HG02884 (cell line): ENCODE measurements around the gene OR10A6.

Source experiments
- ATAC-seq: cut with Tn5 transposase; IDR thresholded peaks from one replicate; pipeline ENCODE4 v1.9.1; 2021; ENCODE audit warnings: mild to moderate bottlenecking, moderate library complexity; ENCODE audit not compliant: unreplicated experiment

The OR10A6 gene

DNA sequence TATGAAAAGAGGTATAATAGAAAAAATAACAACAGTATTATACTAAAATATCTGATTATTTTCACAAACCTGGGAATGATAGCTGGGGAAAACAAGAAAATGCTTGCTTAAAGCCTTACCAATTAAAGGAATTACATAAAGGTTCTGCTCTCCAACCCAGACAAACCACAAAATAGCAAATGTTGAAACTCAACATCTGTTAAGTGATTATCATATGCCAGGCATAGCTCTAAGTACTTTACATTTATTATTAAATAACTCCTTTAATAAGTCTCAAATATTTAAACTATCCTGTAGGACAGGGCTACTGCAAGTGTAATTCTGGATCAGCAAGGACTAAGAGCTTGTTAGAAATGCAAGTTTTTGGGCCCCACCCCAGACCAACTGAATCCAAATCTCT lies 20.1 kb downstream of the OR10A6 start:
- no peak for ATAC-seq

DNA sequence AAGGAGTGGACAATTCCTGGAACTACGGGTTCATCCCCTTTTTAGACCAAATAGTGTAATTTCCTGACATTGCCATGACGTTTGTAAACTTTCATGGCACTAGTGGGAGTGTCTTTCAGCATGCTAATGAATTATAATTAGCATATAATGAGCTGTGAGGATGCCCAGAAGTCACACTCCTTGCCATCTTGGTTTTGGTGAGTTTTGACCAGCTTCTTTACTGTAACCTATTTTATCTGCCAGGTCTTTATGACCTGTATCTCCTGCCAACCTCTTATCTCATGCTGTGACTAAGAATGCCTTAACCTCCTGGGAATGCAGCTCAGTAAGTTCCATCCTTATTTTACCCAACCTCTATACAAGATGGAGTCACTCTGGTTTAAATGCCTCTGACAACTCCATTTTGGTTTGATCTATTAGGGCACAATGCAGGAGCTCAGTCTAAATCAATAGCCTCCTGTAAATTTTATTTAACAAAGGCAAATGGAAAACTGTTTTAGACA lies 20.7 kb downstream of the OR10A6 start:
- ATAC-seq = no peak

DNA sequence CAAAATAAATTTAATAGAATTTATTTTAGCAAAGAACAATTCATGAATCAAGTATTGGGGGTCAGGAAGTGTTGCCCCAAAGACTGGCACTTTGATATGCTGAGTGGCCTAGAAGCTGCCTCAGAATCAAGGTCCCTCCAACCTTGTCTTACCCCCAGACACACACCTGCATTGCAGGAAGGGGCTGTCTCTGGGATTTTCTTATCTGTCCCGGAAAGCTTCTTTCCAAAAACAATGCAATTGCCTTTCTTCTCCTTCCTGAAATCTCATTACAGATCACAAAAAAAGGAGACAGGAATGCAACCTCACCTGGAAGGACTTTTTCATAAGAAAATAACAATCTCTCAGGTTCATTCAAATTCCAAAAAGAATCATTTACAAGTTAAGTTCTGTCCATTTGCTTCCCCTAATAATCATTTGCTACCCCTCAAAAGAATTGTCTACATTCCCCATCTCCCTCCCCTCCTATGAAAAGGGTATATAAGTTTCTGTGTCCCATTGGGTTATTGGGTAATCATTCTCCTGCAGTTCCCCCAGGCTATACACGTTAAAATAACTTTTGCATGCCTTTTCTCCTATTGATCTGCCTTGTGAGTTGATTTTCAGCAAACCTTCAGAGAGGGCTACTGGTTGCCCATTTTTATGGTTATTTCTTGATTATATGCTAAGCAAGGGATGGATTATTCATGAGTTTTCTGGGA lies 21.3 kb downstream of the OR10A6 start:
- no peak for ATAC-seq

DNA sequence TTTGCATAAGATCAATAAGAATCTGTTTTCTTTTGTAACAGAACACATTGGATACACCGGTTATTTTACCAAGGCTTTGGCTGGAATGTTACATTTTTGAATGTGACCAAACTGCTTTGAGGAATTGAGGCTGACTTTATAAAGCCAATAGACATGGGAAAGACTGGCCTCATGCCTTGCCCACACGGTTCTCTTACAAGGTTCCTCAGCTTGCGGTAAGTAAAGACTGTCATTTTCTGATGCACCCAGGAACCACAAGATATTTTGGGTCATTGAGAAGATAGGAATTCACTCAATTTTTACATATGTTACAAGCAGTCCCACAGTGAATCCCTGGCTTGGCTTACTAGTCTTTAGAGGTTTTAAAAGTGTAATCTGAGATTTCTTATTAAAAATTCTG lies 23.9 kb downstream of the OR10A6 start:
- ATAC-seq = no peak

DNA sequence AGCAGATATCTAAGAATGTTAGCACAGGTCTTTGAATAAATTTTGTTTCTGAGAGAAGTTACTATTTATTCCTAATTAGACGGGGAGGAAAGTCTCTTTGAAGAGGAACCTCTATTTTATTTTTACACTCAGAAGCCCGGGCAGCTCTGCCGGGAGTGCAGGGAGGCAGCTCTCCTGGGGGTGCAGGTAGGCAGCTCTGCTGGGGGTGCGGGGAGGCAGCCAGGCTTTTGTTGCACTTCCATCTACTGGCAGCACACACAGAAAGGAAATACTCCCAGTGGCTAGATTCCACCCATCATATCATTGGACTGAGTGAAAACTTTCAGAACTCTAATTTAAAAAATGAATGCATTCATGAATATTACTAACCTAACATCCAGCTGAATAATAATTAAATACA lies 24.6 kb downstream of the OR10A6 start:
- ATAC-seq = no peak

DNA sequence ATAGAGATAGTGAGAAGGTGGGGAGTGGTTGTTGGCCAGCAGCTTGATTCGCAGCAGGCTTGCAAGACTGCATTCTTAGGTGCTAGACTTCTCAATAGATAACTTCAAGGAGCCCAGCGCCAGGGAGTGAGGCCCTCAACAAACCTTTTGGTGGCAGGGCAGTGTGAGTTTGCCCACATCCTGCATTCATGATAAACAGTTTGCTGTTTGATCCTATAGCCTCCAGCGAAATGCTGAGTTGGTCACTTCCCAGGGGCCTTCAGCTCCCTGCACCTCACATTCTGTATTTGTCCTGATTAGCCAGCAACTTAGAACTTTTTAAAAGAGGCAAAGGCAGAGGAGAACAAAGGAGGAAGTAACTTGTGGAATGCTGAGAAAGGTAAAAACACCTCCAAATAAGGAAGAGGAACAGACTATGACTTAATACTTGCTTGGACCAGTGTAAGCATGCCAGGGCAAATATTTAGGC lies 25.1 kb downstream of the OR10A6 start:
- ATAC-seq = no peak

DNA sequence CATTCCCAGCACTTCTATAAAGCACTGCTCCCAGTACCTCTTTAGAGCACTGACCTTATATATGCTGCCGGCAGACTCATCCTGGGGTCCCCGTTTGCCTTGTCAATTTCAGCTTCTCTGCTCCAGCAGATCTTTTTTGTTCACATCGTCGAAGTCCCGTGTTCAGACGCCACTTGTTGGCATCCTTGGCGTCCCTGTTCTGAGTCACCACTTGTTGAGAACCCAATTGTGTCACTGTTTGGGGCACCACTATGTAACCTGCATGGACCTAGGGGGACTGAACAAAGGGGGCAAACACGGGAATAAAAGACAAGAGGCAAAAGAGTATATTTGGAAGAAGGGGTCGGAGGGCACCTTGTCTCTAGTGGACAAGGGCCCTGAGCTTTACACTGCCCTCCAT lies 25.5 kb downstream of the OR10A6 start:
- ATAC-seq = no peak

DNA sequence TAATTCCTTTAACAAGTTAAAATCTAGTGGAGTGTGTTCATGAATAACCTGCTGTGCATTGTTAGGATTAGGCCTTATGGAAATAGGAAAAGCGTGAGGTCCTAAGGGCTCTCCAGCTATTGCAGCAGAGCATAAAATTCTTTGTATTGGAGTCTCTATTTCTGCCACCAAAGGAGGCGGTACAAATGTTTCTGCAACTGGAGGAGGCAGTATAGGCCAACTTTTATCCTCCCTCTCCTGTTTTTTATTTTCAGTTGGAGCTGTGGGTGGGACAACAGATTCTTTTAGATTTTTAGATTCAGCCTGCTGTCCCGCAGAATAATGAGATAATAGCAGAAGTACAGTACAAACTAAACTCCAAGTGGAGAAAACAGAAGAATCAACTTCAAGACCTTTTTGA lies 26.2 kb downstream of the OR10A6 start:
- no peak for ATAC-seq

DNA sequence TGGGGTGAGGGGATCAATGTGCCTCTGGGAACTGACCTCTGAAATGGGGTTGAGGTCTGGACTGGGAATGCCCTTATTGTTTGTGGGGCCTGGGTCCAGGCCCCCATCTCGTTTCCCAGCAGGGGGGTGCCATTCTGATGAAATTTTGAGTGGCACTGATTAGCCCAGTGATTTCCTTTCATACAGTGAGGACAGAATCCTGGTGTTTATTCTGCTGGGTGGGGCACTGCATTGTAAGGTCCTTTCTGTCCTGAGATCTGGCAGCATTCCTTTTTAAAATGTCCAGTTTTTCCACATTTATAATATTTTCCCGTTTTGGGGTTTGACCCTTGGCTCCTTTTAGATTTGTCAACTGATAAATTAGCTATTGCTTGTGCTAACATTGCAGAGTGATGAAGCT lies 27.1 kb downstream of the OR10A6 start:
- no peak for ATAC-seq

DNA sequence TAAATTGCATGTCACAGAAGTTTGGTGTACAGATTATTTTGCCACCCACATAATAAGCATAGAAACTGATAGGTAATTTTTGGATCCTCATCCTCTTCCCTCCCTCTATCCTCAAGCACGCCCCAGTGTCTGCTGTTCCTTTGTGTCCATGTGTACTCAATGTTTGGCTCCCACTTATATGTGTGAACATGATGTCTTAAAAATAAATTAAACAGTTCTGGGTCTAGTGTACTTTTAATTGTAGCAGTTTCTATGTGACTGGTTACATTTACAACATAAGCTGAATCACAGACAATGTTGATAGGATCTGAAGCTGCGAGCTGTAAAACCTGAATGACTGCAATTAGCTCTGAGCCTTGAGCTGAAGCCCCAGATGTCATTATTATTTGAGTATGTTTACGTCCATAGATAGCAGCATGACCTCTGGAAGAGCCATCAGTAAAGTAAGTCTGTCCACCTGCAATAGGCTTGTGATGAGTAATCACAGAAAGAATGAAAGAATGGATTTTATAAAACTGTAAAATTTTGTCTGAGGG lies 29.7 kb downstream of the OR10A6 start:
- ATAC-seq = no peak

DNA sequence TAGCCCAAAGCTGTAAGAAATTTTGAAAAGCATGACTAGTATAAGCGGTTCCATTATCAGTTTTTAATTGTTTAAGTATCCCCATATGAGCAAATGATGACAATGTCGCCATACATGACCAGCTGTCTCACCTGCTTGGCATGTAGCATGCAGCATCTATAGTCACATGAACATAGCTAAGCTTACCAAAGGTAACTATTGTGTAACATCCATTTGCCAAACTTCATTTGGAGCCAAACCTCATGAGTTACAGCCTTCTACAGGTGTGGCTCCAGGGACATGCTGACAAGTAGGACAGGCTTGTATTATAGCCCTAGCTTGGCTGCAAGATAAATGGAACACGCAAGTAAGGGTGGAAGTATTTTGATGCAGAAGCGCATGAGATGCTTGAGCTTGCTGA lies 30.4 kb downstream of the OR10A6 start:
- ATAC-seq = no peak

DNA sequence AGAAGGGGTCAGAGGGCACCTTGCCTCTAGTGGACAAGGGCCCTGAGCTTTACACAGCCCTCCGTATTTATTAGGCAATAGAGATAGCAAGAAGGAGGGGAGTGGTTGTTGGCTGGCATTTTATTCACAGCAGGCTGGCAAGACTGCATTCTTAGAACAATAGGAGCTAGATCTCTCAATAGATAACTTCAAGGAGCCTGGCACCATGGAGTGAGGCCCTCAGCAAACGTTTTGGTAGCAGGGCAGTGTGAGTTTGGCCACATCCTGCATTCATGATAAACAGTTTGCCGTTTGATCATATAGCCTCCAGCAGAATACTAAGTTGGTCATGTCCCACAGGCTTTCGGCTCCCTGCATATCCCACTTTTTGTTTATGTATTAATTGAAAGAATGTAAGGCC lies 31.6 kb downstream of the OR10A6 start:
- ATAC-seq = no peak

DNA sequence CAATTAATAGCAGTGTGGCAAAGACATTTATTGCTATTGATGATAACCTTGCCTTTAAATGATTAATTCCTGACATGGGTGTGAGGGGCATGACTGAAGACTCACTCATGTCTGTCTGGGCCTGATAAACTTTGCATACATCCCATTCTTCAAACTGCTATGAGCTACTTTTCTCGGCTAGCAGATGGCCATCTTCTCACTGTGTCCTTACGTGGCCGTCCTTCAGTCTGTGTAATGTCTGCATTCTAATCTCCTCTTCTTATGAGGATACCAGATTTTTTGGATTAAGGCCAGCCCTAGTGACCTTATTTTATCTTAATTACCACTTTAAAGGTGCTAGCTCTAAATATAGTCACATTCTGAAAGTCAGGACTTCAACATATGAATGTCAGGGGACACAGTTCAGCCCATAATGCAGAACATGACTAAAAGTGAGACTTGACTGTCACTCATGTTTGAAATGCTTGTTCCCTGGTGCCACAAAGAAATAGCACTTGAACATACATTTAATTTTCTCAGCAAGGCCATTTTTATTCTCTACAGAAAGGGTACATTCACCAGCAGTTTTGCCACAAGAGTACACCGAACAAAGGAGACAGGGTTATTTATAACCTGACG lies 32.3 kb downstream of the OR10A6 start:
- no peak for ATAC-seq

DNA sequence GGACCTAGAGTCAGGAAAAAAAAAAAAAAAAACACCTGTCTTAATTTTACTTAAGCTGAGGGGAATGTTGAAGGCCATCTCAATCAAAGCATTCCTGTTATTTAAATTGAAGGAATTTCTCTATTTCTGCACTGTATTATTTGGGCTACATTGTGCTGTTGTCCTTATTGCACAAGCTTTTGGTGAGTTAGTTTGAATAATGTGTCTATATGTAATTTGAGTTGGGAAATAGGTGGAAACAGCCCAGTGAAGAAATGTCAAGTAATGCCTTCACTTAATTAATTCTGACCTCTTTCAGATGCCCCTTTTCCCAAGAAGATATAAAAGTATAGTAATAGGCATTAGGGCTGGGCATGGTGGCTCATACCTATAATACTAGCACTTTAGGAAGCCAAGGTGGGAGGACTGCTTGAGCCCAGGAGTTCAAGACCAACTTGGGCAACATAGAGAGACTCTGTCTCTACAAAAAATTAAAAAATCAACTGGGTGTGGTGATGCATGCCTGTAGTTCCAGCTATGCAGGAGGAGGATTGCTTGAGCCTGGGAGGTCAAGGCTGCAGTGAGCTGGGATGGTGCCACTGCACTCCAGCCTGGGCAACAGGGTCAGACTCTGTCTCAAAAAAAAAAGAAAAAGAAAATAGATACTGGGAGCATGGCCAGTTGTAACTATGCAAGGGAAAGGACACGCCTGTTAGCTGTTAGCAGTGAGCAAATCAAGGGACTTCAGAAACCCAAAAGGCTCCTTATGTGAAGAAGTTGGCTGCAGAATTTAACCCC lies 34.9 kb downstream of the OR10A6 start:
- no peak for ATAC-seq

DNA sequence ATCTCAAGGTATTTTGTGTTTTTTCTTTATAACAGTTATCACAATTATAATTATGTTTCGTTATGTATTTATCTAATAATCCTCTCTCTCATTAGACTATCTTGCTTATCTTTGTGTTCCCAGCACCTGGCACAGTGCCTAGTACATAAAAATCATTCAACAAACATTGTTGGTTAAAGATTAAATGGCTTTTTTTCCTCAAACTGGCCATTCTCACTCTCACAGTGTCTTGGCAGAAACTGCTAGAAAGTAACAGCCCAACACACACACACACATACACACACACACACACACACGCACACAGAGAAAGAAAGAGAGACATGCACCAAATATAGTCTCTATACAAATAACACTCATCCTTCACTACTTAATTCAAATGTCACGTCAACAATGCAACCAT lies 36.8 kb downstream of the OR10A6 start:
- no peak for ATAC-seq

DNA sequence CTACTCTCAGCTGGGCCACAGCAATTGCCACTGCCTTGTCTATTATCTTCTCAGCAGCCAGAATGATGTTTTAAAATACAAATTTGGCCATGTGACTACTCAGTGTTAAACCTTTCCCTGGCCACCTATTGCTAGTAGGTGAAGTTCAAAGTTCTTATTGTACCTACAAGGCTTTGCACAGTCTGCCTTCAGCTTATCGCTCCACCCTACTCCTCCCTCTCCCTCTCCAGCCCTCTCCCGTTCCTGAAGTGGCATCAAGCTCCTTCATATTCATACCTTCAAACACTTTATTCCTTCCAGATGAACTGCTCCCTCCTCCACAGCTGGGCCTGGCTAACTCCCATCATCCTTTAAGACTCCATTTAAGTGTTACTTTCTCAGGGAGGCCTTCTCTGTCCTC lies 37.3 kb downstream of the OR10A6 start:
- ATAC-seq = no peak

DNA sequence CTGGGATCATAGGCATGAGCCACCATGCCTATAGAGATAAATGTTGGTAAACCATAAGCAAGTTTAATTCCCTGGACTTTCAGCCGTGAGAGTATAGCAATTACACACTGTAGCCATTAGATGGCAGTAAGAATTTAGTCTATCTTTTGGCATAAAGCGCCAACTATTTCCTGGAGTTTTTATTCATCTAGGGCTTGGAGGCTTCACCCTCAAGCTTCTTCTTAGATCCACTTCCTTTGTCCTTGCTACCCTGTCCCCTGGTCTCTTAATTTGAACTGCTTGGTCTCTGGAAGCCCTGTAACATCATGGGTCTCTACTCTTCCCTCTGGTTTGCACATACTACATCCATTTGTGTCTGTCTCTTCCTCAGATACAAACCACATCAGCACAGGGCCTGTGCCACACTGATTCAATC lies 38.2 kb downstream of the OR10A6 start:
- ATAC-seq = peak; percentile 49

DNA sequence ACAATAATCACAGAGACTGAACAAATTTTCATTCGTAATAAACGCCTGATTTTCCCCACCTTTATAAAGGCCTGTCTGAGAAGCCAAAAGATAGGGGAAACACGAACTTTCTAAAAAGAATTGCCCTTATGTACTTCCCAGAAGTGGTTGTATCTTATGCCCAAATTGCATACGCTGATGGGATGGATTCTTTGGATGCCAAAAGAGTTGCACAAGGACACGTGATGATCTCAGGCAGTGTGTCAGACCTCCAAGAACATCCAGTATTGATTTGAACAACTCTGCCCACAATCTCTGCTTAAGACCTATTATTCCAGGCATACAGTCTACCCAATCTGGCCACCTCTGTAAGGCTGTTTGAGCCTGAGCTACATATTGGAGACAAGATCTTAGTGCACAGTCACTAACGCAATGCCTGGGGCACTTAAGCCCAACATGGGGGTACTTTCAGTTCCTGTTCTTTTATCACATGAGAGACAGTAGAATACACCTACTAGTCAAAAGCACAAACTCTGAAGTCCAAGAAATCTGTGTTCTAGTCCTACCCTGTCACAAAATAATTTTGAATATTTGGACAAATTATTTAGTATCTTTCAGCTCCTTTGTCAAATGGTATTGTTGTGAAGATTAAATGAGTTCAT lies 38.9 kb downstream of the OR10A6 start:
- peak; percentile 56 for ATAC-seq

DNA sequence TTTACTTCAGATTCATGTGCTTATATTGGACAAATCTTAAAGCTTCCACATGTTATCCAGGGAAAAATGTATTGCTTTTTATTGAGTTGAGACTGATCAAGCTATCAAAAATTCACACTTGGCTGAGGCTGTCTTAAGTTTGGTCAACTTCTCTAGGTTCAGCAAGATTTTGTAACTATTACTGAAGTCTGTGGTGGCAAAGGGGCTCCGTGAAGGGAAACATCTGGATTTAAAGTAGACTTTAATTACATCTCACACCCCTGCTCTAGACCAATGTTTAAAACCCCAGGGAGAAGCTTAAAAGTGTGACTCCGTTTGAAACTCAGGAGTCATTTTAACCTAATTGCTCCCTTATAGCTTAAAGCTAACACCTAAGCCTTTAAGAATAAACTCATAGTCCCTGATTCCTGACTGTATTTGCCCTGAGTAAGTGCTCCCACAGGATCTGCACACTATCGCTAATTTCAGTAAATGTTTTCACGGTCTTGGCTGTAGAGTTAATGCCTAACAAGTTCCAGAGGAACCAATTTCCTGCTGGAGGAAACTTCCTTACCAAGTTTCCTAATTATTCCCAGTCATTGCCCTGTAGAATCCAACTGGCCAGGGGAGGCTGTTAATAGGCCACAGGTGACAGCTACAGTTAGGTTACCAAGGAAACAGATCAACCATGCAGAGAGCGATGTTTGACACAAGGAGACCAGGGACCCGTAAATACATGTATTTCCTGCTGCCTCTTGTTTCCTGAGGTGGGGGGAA lies 40.5 kb downstream of the OR10A6 start:
- no peak for ATAC-seq

DNA sequence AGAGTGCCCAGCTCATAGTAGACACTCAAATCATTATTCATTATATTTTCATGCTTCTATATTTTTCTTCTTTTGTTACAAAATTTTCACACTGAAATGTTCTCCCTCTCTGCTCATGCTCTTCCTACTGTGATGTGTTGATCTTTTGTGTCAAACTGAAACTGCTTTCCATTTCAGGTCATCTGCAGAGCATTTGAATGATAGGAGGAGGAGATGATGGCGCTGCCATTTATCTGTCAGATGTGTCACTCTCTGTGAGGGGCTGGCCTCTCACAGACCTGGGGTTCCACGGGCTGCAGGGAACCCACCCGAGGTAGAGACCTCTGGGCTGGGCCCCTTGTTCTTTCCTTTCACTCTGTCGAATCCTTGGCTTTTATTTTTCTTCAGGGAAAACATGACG lies 41.1 kb downstream of the OR10A6 start:
- ATAC-seq = peak; percentile 52
